Ishikawa (cell line): ENCODE measurements around the gene ARHGAP22.
A peak's percentile ranks its signal among the peaks of the same experiment; 100 is the strongest.

ENCODE experiments used
- CEBPB ChIP-seq: IDR thresholded peaks from 2 replicates; pipeline ENCODE4 v1.6.1; 2012
- CREB1 ChIP-seq: IDR thresholded peaks from 2 replicates; pipeline ENCODE4 v1.6.1; 2012; ENCODE audit warnings: low read depth
- EGR1 ChIP-seq: IDR thresholded peaks from 2 replicates; pipeline ENCODE4 v1.6.1; 2012
- EP300 ChIP-seq: IDR thresholded peaks from 2 replicates; pipeline ENCODE4 v1.6.1; 2012; ENCODE audit warnings: borderline replicate concordance
- FOXM1 ChIP-seq: IDR thresholded peaks from 2 replicates; pipeline ENCODE4 v1.6.1; 2012; ENCODE audit warnings: low read depth, borderline replicate concordance
- NFIC ChIP-seq: IDR thresholded peaks from 2 replicates; pipeline ENCODE4 v1.6.1; 2012
- RAD21 ChIP-seq: IDR thresholded peaks from 2 replicates; pipeline ENCODE4 v1.6.1; 2012; ENCODE audit warnings: low read depth
- TAF1 ChIP-seq: IDR thresholded peaks from 2 replicates; pipeline ENCODE4 v1.6.1; 2012; ENCODE audit warnings: low read depth, mild to moderate bottlenecking
- TCF12 ChIP-seq: IDR thresholded peaks from 2 replicates; pipeline ENCODE4 v1.6.1; 2012; ENCODE audit warnings: low read depth
- TEAD4 ChIP-seq: IDR thresholded peaks from 2 replicates; pipeline ENCODE4 v1.6.1; 2012
- YY1 ChIP-seq: IDR thresholded peaks from 2 replicates; pipeline ENCODE4 v1.6.1; 2012; ENCODE audit warnings: low read depth
- ZBTB7A ChIP-seq: IDR thresholded peaks from 2 replicates; pipeline ENCODE4 v1.6.1; 2012; ENCODE audit warnings: low read depth
- TF ChIP-seq, protein P1 (sequence below): IDR thresholded peaks from 2 replicates; pipeline ENCODE4 v1.6.1; 2012
- TF ChIP-seq, protein P2 (sequence below): IDR thresholded peaks from 2 replicates; pipeline ENCODE4 v1.6.1; 2012
- TF ChIP-seq, protein P3 (sequence below): IDR thresholded peaks from 2 replicates; pipeline ENCODE4 v1.6.1; 2012; ENCODE audit warnings: low read depth, mild to moderate bottlenecking

ARHGAP22 gene

GRCh38 chr10:48554246-48554645 lies 50.6 kb downstream of the ARHGAP22 start:
- TF ChIP-seq RAD21 (no peak), TEAD4 (no peak), YY1 (no peak), NFIC (no peak), EGR1 (no peak), EP300 (no peak), TCF12 (no peak), CREB1 (no peak), ZBTB7A (no peak), CEBPB (no peak), TAF1 (no peak), FOXM1 (no peak)
- TF ChIP-seq, protein P1, sequence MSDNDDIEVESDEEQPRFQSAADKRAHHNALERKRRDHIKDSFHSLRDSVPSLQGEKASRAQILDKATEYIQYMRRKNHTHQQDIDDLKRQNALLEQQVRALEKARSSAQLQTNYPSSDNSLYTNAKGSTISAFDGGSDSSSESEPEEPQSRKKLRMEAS = no peak
- TF ChIP-seq, protein P2, sequence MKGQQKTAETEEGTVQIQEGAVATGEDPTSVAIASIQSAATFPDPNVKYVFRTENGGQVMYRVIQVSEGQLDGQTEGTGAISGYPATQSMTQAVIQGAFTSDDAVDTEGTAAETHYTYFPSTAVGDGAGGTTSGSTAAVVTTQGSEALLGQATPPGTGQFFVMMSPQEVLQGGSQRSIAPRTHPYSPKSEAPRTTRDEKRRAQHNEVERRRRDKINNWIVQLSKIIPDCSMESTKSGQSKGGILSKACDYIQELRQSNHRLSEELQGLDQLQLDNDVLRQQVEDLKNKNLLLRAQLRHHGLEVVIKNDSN = no peak
- TF ChIP-seq, protein P3, sequence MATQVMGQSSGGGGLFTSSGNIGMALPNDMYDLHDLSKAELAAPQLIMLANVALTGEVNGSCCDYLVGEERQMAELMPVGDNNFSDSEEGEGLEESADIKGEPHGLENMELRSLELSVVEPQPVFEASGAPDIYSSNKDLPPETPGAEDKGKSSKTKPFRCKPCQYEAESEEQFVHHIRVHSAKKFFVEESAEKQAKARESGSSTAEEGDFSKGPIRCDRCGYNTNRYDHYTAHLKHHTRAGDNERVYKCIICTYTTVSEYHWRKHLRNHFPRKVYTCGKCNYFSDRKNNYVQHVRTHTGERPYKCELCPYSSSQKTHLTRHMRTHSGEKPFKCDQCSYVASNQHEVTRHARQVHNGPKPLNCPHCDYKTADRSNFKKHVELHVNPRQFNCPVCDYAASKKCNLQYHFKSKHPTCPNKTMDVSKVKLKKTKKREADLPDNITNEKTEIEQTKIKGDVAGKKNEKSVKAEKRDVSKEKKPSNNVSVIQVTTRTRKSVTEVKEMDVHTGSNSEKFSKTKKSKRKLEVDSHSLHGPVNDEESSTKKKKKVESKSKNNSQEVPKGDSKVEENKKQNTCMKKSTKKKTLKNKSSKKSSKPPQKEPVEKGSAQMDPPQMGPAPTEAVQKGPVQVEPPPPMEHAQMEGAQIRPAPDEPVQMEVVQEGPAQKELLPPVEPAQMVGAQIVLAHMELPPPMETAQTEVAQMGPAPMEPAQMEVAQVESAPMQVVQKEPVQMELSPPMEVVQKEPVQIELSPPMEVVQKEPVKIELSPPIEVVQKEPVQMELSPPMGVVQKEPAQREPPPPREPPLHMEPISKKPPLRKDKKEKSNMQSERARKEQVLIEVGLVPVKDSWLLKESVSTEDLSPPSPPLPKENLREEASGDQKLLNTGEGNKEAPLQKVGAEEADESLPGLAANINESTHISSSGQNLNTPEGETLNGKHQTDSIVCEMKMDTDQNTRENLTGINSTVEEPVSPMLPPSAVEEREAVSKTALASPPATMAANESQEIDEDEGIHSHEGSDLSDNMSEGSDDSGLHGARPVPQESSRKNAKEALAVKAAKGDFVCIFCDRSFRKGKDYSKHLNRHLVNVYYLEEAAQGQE = no peak

GRCh38 chr10:48552946-48553564 lies 51.8 kb downstream of the ARHGAP22 start:
- TF ChIP-seq, protein P2 = no peak
- TF ChIP-seq TEAD4 (no peak), TAF1 (no peak), CREB1 (no peak), EGR1 (no peak), ZBTB7A (no peak), YY1 (no peak), FOXM1 (no peak), NFIC (no peak)
- TF ChIP-seq, protein P3 = no peak

GRCh38 chr10:48551861-48552591 lies 52.8 kb downstream of the ARHGAP22 start:
- peak; percentile 77 for TF ChIP-seq RAD21
- TF ChIP-seq, protein P2 = no peak

GRCh38 chr10:48550977-48551376 lies 53.9 kb downstream of the ARHGAP22 start:
- TF ChIP-seq FOXM1 = no peak
- TF ChIP-seq, protein P3 = no peak
